ENCODE results near the gene CDK1.
"Not testable (repeated sequence)": the region's sequence is repeated elsewhere in the genome, so short reads cannot be mapped to it uniquely, and the experiment has no call there.

The CDK1 gene

DNA sequence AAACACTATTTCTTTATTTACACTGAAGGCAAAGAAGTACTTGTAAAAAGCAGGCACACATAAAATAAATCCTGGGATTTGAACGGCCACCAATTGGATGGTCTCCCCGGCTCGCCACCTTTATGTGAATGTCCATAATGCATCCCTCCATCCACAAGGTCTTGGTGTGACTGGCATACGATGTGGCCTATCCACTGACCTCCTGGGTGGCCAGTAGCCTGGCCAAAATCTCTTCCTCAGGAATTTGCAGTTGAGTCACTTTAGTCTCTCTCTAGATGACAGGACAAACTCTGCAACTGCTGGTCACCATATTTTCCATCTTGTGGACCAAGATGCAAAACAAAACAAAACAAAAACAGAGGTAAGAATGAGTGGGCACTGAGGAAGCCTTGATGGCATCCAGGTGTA, 39.1 kb downstream of the CDK1 start:
- DNase-seq = no peak

DNA sequence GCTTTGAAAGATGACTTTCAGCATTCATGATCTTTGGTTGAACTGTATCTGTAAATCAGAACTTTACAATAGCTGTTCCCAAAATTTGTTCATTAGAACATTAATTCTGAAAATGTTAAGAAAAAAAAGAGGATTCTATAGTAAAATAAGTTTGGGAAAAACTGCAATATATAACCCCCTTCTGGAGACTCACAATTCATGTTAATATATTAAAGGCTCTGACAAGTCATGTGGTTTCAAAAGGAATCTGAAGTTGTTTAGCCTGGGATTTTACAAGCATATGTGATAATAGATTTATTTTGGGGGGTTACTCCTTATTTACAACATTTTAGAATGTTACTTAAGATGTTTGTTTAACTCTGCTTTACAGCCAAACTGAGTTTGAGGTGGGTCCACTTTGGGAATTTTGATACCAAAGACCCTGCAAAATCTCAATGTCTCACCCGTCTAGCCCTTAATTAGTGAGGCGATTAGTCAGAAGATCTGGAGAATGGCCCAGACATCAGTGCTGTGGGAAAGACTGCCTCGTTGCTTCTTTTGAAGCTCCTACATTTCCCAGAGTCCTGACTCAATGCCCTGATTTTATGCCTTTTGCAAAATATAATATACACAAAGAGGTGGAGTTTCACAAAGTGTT, 40.0 kb downstream of the CDK1 start:
- no peak for DNase-seq

DNA sequence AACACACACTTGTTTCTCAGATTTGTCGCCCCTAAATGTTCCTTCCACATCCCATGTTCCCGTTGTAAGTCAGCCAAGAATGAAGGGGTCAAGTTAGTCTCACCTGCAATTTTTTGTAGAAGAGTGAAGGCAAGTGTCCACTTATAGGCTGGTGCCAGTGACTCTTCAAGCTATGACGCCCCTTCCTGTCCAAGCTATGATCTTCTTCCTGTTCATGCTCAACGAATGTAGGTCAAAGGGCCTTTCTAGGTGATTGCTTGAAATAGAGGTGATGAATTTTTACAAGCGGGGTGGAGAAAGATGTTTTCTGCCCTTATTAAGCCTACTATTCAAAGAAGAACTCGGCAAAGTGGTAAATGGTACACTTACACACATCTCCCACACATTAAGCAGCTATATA, 41.0 kb downstream of the CDK1 start:
- no peak for DNase-seq

DNA sequence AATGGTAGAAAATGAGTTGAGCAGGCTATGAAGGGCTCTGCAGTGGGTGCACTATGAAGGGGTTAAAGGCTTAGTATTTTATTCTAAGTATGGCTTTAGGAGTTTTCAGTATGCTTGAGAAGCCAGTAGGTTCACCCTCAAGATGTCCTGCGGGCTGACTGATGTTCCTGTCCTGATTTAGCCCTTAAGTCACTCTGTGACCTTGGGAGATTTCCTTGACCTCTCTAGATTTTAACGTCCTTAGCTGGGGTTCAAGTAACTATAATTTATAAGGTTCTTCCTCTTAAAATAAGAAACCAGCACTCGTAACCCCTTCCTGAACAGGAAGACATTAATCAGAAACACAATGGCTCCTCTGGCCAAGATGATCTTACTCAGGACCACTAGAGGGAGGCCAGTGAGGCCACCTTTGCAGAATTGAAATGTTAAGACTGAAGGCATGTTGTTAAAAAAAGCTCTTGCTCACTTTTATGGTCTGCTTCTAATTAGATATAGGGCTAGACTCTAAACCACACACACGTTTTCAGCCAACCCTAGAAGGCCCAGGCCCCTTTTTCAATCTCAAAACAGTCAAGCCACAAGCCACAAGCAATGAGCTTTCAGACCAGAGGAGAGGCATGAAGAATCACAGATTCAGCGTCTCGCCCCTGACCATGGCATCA, 41.9 kb downstream of the CDK1 start:
- no peak for DNase-seq

DNA sequence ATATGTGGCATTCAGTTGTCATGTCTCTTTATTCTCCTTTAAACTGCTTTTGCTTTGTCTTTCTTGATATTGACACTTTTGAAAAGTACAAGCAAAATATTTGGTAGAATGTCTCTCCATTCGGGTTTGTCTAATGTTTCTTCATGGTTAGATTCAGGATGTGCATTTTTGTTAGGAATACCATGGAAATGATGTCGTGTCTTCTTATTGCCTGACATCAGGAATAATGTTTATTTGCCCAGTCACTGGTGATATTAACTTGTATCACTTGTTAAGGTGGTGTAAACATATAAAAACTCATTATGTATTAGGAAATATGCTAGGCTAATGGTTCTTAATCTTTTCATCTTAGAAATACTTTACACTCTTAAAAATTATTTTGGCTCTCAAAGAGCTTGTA, 43.4 kb downstream of the CDK1 start:
- DNase-seq = no peak

DNA sequence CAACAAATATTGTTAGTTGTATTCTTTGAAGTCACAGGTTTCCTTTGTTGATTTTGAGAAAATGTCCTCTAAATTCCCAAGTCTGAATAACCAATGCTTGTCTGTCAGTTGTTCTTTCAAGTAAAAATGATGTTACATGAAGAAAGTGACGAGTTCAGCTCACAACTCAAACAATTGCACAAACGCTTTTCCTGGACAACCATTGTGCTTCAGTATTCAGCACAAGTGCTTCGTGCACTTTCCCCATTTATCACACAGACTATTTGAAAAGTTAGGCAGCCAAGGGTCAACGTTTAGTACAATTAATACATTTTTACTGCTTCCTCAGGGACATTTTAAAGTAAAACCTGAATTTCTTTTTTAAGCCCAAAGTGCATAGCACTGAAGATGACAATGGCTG, 44.5 kb downstream of the CDK1 start:
- DNase-seq = no peak

DNA sequence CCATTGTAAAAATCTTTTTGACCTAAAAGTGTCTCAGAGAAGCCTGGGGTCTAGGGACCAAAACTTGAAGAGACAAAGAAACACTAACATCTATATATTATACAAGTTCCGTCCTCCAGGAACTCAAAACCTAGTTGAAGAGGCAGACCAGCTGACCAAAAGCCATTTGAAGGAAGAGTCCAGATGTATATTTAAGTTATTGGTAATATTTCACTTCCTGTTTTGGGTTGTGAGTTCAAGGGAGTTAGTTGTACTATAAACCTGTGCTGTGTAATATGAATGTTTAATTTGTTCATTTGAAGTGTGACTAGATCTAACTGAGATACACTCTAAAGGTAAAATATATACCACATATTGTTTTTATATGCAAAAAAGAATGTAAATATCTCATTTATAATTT, 45.0 kb downstream of the CDK1 start:
- no peak for DNase-seq

DNA sequence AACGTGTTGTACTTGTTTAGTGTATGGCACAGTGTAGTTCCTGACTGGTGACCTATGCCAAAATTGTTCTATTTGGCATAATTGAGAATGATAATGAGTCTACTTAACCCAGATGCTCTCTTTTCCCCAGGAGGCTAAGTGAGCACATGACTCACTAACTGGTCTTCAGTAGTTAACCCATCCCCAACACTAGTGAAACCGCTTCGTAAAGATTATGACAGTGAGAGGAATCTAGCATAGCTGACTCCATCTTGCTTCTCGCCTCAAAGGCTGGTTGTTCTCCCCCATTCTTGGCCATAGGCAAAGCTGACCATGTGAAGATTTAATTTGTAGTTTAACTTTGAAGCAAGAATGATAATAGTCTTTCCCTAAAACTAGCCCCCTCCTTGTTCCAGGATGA, 47.2 kb downstream of the CDK1 start:
- DNase-seq = no peak

DNA sequence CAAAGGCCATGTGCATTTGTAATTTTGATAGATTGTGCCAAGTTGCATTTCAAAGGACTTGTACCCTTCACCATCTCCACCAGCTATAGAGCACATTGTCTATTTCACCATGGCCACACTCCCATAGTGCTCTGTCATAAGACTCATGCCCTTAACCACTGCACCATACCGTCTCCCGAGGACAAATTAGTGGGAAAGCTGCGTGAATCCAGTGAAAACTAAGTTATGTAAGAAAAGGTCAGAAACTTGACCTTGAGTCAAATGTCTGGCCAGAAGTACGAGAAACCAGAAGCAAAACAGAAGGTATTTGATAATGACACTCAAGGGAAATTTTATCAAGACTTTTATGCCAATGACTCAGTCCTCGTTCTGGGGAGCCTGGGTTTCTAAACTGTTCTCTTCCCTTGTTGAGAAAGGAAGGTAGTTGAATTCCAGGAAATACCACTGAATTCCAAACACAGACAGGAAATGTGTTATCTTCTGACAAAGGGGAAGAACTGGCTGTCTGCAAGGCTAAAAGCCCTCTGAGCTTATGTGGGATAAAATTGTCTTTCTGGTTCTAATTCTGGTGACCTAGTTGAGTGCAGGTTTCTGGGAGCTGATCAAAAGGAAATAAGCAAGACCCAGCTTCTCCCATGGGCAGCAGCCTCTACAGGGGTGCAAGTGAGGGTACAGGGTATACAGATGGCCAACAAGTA, 49.7 kb downstream of the CDK1 start:
- DNase-seq = no peak

DNA sequence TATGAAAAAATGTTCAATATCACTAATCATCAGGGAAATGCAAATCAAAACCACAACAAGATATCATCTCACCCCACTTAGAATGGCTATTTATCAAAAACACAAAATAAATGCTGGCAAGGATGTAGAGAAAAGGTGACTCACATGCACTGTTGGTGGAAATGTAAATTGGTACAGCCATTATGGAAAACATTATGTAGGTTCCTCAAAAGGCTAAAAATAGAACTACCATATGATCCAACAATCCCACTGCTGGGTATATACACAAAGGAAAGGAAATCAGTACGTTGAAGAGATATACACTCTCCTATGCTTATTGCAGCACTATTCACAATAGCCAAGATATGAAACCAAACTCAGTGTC, 50.2 kb downstream of the CDK1 start:
- no peak for DNase-seq

DNA sequence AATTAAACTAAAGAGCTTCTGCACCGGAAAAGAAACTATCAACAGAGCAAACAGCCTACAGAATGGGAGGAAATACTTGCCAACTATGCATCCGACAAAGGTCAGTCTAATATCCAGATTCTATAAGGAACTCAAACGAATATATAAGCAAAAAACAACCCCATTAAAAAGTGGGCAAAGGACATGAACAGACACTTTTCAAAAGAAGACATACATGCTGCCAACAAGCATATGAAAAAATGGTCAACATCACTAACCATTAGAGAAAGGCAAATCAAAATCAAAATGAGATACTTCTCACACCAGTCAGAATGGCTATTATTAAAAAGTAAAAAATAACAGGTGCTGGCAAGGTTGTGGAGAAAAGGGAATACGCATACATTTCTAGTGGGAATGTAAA, 53.9 kb downstream of the CDK1 start:
- not testable (repeated sequence) for DNase-seq

DNA sequence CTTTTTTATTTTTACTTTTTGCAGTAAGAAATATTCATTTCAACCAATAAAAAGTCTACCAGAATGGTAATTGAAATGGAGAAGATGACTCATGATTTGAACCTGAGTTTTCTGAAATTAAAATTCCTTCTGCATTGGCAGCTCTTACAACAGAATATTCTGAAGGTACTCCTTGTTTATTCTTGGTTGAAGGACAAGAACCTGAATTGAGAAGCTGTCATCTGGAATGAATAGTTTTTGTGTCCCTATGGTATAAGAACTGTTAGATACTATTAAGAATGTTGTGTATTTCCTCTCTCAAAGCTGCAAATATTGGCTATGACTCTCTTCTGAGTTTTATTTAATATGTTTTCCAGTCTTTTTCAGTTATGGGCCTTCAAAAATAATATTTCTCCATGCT, 56.1 kb downstream of the CDK1 start:
- DNase-seq = no peak

DNA sequence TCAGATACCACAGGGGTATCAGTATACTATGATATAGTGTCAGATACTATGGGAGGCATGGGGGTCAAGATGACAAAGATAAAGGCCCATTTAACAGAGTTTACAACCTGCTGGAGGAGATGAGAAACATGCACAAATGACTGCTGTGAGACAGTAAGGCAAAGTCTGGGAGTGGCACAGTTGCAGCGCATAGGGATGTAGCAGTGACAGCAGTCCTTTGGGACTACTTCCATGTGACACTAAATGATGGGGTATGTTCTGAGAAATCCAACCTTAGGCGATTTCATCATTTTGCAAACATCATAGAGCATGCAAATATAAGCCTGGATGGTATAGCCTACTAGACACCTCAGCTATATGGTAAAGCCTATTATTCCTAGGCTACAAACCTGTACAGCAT, 56.8 kb downstream of the CDK1 start:
- DNase-seq = no peak

DNA sequence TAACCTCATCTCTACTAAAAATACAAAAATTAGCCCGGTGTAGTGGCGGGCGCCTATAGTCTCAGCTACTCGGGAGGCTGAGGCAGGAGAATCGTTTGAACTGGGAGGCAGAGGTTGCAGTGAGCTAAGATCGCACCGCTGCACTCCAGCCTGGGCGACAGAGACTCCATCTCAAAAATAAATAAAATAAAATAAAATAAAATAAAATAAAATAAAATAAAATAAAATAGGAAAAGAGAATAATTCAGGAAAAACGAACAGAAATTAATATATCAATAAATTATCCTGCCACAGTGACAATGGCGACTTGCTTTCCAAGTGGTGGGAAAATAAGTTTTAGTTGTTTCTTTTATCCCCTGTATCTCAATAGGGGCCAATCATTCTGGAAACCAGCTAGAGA, 62.9 kb downstream of the CDK1 start:
- DNase-seq = not testable (repeated sequence)

DNA sequence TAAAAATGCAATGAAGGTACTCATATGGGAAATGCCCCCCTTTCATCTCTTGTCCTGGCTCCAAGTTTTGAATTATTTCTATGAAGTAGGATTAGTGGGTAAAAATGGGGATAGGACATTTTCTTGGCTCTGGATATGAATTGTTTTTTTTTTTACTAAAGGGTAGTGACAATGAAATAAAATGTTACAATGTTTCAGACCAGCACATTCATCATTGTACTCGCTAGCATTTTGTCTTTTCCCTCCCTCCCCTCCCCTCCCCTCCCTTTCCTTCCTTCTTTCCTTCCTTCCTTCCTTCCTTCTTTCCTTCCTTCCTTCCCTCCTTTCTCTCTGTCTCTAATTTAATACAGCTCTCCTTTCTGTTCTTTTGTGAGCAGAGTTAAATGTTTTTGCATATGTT, 64.4 kb downstream of the CDK1 start:
- no peak for DNase-seq

All from right forelimb (tissue), 1 donor.